Neural crest cell (in vitro differentiated cells): ENCODE results near the gene PRELID3B. TPM values are rescaled to one million over a fixed set of nuclear protein-coding genes. Genes with fewer than 3 reads are reported as not detected.
"Not testable (repeated sequence)": the region's sequence is repeated elsewhere in the genome, so short reads cannot be mapped to it uniquely, and the experiment has no call there.

Experiments
- DNase-seq: peaks from one replicate; pipeline ENCODE4 v3.0.0; 2021; ENCODE audit warnings: low read depth, mixed read lengths, low spot score
- H3K27ac Mint-ChIP-seq: one replicate; pipeline ENCODE4 v1.8.0; 2021; ENCODE audit warnings: mild to moderate bottlenecking, mixed read lengths; ENCODE audit not compliant: unreplicated experiment
- H3K27me3 Mint-ChIP-seq: 2 replicates; pipeline ENCODE4 v1.8.0; 2021; ENCODE audit warnings: low read depth, mild to moderate bottlenecking, mixed read lengths
- H3K36me3 Mint-ChIP-seq: 2 replicates; pipeline ENCODE4 v1.8.0; 2021; ENCODE audit warnings: low read depth, mild to moderate bottlenecking, mixed read lengths
- H3K4me1 Mint-ChIP-seq: 2 replicates; pipeline ENCODE4 v1.8.0; 2021; ENCODE audit warnings: mixed read lengths
- H3K4me3 Mint-ChIP-seq: one replicate; pipeline ENCODE4 v1.8.0; 2021; ENCODE audit warnings: mild to moderate bottlenecking, mixed read lengths
- H3K9me3 Mint-ChIP-seq: 2 replicates; pipeline ENCODE4 v1.8.0; 2021; ENCODE audit warnings: mixed read lengths
- CTCF ChIP-seq: fragments of 200-600 bp; sonication (generic); conservative IDR thresholded peaks from 2 replicates; pipeline ENCODE4 v1.5.0; 2021; ENCODE audit warnings: antibody characterized with exemption, mild to moderate bottlenecking
- total RNA-seq: library from RNA; stranded (reverse); gene quantifications from 2 replicates; pipeline ENCODE4 v1.2.1, GENCODE V29; 2021

The PRELID3B gene
- total RNA-seq, 1 donor from 2014 or later, result 45.3 TPM

GRCh38 chr20:59044295-59044694, 1.7 kb upstream of the PRELID3B start:
- no peaks in the 10 kb centered on the region for H3K9me3 Mint-ChIP-seq
- peaks cover 30% of the 10 kb centered on the region for H3K4me1 Mint-ChIP-seq
- H3K27ac Mint-ChIP-seq, result no peak overlapping the region
- TF ChIP-seq CTCF, result no peak
- peaks cover under 1% of the 10 kb centered on the region for H3K27me3 Mint-ChIP-seq
- peaks cover 9% of the 10 kb centered on the region for H3K36me3 Mint-ChIP-seq
- H3K4me3 Mint-ChIP-seq, result no peak overlapping the region
- DNase-seq, result no peak

GRCh38 chr20:59043698-59044097, 1.1 kb upstream of the PRELID3B start:
- Mint-ChIP-seq H3K4me3 (peak overlapping the region; percentile 65), H3K36me3 (peaks cover 9% of the 10 kb centered on the region), H3K4me1 (peaks cover 36% of the 10 kb centered on the region), H3K9me3 (no peaks in the 10 kb centered on the region), H3K27me3 (no peaks in the 10 kb centered on the region), H3K27ac (no peak overlapping the region)
- no peak for TF ChIP-seq CTCF
- no peak for DNase-seq

GRCh38 chr20:59042796-59043631, 428 bp upstream of the PRELID3B start:
- DNase-seq, result peak; percentile 87
- peak overlapping the region; percentile 76 for H3K27ac Mint-ChIP-seq
- H3K36me3 Mint-ChIP-seq, result peaks cover 9% of the 10 kb centered on the region
- peak overlapping the region; percentile 83 for H3K4me3 Mint-ChIP-seq
- H3K9me3 Mint-ChIP-seq, result no peaks in the 10 kb centered on the region
- H3K27me3 Mint-ChIP-seq, result no peaks in the 10 kb centered on the region
- H3K4me1 Mint-ChIP-seq, result peaks cover 36% of the 10 kb centered on the region
- TF ChIP-seq CTCF, result no peak

- H3K27ac Mint-ChIP-seq, DNase-seq, H3K9me3 Mint-ChIP-seq, H3K27me3 Mint-ChIP-seq: not testable (repeated sequence)
- peaks cover 41% of the 10 kb centered on the region for H3K4me1 Mint-ChIP-seq
- H3K36me3 Mint-ChIP-seq, result peaks cover 13% of the 10 kb centered on the region
- peak overlapping the region; percentile 56 for H3K4me3 Mint-ChIP-seq
These were observed 1.1 kb downstream of the PRELID3B start for GRCh38 chr20:59041487-59041886.

- Mint-ChIP-seq H3K4me1 (peaks cover 41% of the 10 kb centered on the region), H3K27me3 (no peaks in the 10 kb centered on the region), H3K36me3 (peaks cover 13% of the 10 kb centered on the region), H3K4me3 (peak overlapping the region; percentile 56), H3K27ac (no peak overlapping the region), H3K9me3 (no peaks in the 10 kb centered on the region)
- no peak for TF ChIP-seq CTCF
- no peak for DNase-seq
These were observed 1.9 kb downstream of the PRELID3B start for GRCh38 chr20:59040667-59041066.

- TF ChIP-seq CTCF, result no peak
- H3K9me3 Mint-ChIP-seq, result no peaks in the 10 kb centered on the region
- no peak overlapping the region for H3K4me3 Mint-ChIP-seq
- no peak overlapping the region for H3K27ac Mint-ChIP-seq
- no peaks in the 10 kb centered on the region for H3K27me3 Mint-ChIP-seq
- no peak for DNase-seq
- H3K36me3 Mint-ChIP-seq, result peaks cover 17% of the 10 kb centered on the region
- H3K4me1 Mint-ChIP-seq, result peaks cover 41% of the 10 kb centered on the region
These were observed 3.4 kb downstream of the PRELID3B start for GRCh38 chr20:59039233-59039632.
